Right lobe of liver (tissue), 4 donors: ENCODE measurements around the gene ABL1.

Experiments
- POLR2A ChIP-seq: fragments of 450-650 bp; IDR thresholded peaks from one replicate; pipeline ENCODE4 v1.6.1; 2017; ENCODE audit warnings: antibody characterized with exemption, mild to moderate bottlenecking
- TF ChIP-seq, protein P1 (sequence below), 4 donors: fragments of 200-600 bp in 3 of 4; fragments of 450-650 bp in 1 of 4; IDR thresholded peaks; one replicate each; pipeline versions ENCODE4 v1.5.1 to v1.8.0; 2016 to 2022; ENCODE audit warnings: antibody characterized with exemption in 4 of 4, mild to moderate bottlenecking in 2 of 4
- donor health status: DM: no; HTN: no; CAD: no.
- donor health status: DM: no; HTN: no; CAD: no.
- donor health status: DM: no; HTN: yes; CAD: no.

DNA sequence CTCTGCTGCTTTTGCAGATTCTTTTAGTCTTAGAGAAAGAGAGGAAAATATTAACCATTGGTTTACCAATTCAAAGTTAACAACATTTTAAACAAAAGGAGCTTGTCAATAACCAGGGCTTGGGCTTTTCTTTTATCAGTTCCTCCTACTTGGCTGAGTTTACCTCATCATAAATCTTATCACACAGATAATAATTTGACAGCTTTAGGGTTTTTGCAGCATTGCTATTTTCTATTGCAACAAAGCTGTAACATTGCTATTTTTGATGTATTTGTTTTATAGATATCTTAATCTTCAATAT lies 9.8 kb upstream of the ABL1 start:
- TF ChIP-seq POLR2A = no peak
- TF ChIP-seq, protein P1, sequence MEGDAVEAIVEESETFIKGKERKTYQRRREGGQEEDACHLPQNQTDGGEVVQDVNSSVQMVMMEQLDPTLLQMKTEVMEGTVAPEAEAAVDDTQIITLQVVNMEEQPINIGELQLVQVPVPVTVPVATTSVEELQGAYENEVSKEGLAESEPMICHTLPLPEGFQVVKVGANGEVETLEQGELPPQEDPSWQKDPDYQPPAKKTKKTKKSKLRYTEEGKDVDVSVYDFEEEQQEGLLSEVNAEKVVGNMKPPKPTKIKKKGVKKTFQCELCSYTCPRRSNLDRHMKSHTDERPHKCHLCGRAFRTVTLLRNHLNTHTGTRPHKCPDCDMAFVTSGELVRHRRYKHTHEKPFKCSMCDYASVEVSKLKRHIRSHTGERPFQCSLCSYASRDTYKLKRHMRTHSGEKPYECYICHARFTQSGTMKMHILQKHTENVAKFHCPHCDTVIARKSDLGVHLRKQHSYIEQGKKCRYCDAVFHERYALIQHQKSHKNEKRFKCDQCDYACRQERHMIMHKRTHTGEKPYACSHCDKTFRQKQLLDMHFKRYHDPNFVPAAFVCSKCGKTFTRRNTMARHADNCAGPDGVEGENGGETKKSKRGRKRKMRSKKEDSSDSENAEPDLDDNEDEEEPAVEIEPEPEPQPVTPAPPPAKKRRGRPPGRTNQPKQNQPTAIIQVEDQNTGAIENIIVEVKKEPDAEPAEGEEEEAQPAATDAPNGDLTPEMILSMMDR (IDR thresholded peaks at IDR 0.05) = no peak
